Measurements from ENCODE around the gene INF2.
A peak's percentile ranks its signal among the peaks of the same experiment; 100 is the strongest.

INF2 gene

DNA sequence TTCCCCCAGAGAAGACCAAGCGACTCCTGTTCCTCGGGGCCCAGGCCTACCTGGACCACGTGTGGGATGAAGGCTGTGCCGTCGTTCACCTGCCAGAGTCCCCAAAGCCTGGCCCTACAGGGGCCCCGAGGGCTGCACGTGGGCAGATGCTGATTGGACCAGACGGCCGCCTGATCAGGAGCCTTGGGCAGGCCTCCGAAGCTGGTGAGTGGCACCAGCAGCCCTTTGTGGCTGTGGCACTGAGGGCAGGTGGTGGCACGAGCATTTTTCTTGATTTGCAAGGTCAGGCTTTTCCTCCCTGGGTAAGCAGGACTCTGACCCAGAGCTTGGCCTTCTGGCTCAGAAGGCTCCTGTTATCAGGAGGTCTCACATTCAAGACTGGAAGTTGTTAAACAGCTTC, 66.2 kb downstream of the INF2 start:
- Histone ChIP-seq H2BK15ac (ENCODE audit: low read depth, poor library complexity, severe bottlenecking) (no peak overlapping the region), H3K4ac (ENCODE audit: low read depth in 1 of 2, low read length in 2 of 2) (no peak overlapping the region), H2AK5ac (ENCODE audit: low read length, severe bottlenecking) (no peak overlapping the region), H3K36me3 (ENCODE audit: control insufficient read depth in 1 of 2, insufficient read depth in 2 of 2, low read depth in 1 of 2, low read length in 2 of 2) (peaks cover 52 to 57% of the 10 kb centered on the region in 2 experiments), H3K27me3 (ENCODE audit: control insufficient read depth in 1 of 2, insufficient read depth in 1 of 2, low read length in 2 of 2) (no peaks in the 10 kb centered on the region), H3K4me1 (ENCODE audit: control insufficient read depth, insufficient read depth, low read depth, low read length) (peaks cover 22% of the 10 kb centered on the region), H3K27ac (ENCODE audit: low read length, poor library complexity, severe bottlenecking) (no peak overlapping the region), H3K4me2 (ENCODE audit: low read length, poor library complexity, severe bottlenecking) (no peak overlapping the region), H2BK120ac (ENCODE audit: low read depth, low read length) (no peak overlapping the region), H3K9me3 (ENCODE audit: control insufficient read depth, low read length) (no peaks in the 10 kb centered on the region), H2AFZ (ENCODE audit: low read depth, low read length) (no peak overlapping the region), H2BK5ac (ENCODE audit: low read depth, low read length, poor library complexity, severe bottlenecking) (no peak overlapping the region), H4K91ac (ENCODE audit: low read length) (no peak overlapping the region), H2BK12ac (ENCODE audit: low read length in 2 of 2) (no peak overlapping the region), H3K79me1 (replicated peaks; ENCODE audit: low read length, poor library complexity, severe bottlenecking) (peaks cover 43% of the 10 kb centered on the region), H3K9ac (ENCODE audit: low read length) (peak overlapping the region; percentile 97), H4K8ac (ENCODE audit: low read length) (no peak overlapping the region), H3K4me3 (ENCODE audit: insufficient read depth in 1 of 2, low read depth in 1 of 2, low read length in 2 of 2) (no peak overlapping the region), H3K23ac (ENCODE audit: low read length in 2 of 2) (no peak overlapping the region), H3K14ac (ENCODE audit: low read length in 2 of 2) (no peak overlapping the region), H3K18ac (ENCODE audit: low read depth in 1 of 2, low read length in 2 of 2) (no peak overlapping the region)
- no peak for DNase-seq
- 96% methylated on average over 11 of the region's 11 CpGs for WGBS

- no peak for DNase-seq
- Histone ChIP-seq H3K14ac (ENCODE audit: low read length in 2 of 2) (no peak overlapping the region), H3K4ac (ENCODE audit: low read depth in 1 of 2, low read length in 2 of 2) (no peak overlapping the region), H3K27ac (ENCODE audit: low read length, poor library complexity, severe bottlenecking) (no peak overlapping the region), H3K9ac (ENCODE audit: low read length) (no peak overlapping the region), H3K4me1 (ENCODE audit: control insufficient read depth, insufficient read depth, low read depth, low read length) (peaks cover 26% of the 10 kb centered on the region), H3K27me3 (ENCODE audit: control insufficient read depth in 1 of 2, insufficient read depth in 1 of 2, low read length in 2 of 2) (no peaks in the 10 kb centered on the region), H2BK5ac (ENCODE audit: low read depth, low read length, poor library complexity, severe bottlenecking) (no peak overlapping the region), H3K18ac (ENCODE audit: low read depth in 1 of 2, low read length in 2 of 2) (no peak overlapping the region), H2BK15ac (ENCODE audit: low read depth, poor library complexity, severe bottlenecking) (no peak overlapping the region), H3K79me1 (replicated peaks; ENCODE audit: low read length, poor library complexity, severe bottlenecking) (peaks cover 51% of the 10 kb centered on the region), H2BK120ac (ENCODE audit: low read depth, low read length) (no peak overlapping the region), H4K8ac (ENCODE audit: low read length) (no peak overlapping the region), H3K36me3 (ENCODE audit: control insufficient read depth in 1 of 2, insufficient read depth in 2 of 2, low read depth in 1 of 2, low read length in 2 of 2) (peaks cover 61 to 66% of the 10 kb centered on the region in 2 experiments), H2AFZ (ENCODE audit: low read depth, low read length) (no peak overlapping the region), H4K91ac (ENCODE audit: low read length) (no peak overlapping the region), H2BK12ac (ENCODE audit: low read length in 2 of 2) (no peak overlapping the region), H3K9me3 (ENCODE audit: control insufficient read depth, low read length) (no peaks in the 10 kb centered on the region), H3K23ac (ENCODE audit: low read length in 2 of 2) (no peak overlapping the region), H3K4me3 (ENCODE audit: insufficient read depth in 1 of 2, low read depth in 1 of 2, low read length in 2 of 2) (no peak overlapping the region), H2AK5ac (ENCODE audit: low read length, severe bottlenecking) (no peak overlapping the region), H3K4me2 (ENCODE audit: low read length, poor library complexity, severe bottlenecking) (no peak overlapping the region)
- WGBS, result 95% methylated on average over 27 of the region's 27 CpGs
These were observed 67.2 kb downstream of the INF2 start for GRCh38 chr14:104756477-104757237.

DNA sequence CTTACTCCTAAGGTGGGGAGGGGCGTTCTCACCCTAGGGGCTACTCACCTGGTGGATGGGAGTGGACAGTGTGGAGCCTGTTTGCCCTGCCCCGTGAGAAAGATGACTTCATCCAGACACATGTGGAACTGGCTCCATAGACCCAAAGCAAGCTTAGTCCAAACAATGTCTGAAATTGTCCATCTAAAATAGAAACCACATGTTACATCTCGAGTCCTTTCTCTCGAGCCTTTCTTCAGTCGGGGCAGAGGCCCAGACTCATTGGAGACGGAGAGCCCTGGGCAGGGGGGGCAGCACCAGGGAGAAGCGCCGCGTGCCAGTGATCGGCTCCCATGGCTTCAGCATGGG, 67.8 kb downstream of the INF2 start:
- H3K9ac ChIP-seq (ENCODE audit: low read length), result no peak overlapping the region
- H4K91ac ChIP-seq (ENCODE audit: low read length), result no peak overlapping the region
- peaks cover 50% of the 10 kb centered on the region for H3K79me1 ChIP-seq (replicated peaks; ENCODE audit: low read length, poor library complexity, severe bottlenecking)
- H3K27me3 ChIP-seq (ENCODE audit: control insufficient read depth in 1 of 2, insufficient read depth in 1 of 2, low read length in 2 of 2), result no peaks in the 10 kb centered on the region
- no peak overlapping the region for H2AK5ac ChIP-seq (ENCODE audit: low read length, severe bottlenecking)
- H3K9me3 ChIP-seq (ENCODE audit: control insufficient read depth, low read length), result no peaks in the 10 kb centered on the region
- H3K4me2 ChIP-seq (ENCODE audit: low read length, poor library complexity, severe bottlenecking), result no peak overlapping the region
- H3K27ac ChIP-seq (ENCODE audit: low read length, poor library complexity, severe bottlenecking), result no peak overlapping the region
- no peak overlapping the region for H2BK15ac ChIP-seq (ENCODE audit: low read depth, poor library complexity, severe bottlenecking)
- H4K8ac ChIP-seq (ENCODE audit: low read length), result no peak overlapping the region
- no peak overlapping the region for H2AFZ ChIP-seq (ENCODE audit: low read depth, low read length)
- H2BK5ac ChIP-seq (ENCODE audit: low read depth, low read length, poor library complexity, severe bottlenecking), result no peak overlapping the region
- no peak for DNase-seq
- peaks cover 23% of the 10 kb centered on the region for H3K4me1 ChIP-seq (ENCODE audit: control insufficient read depth, insufficient read depth, low read depth, low read length)
- H2BK12ac ChIP-seq (ENCODE audit: low read length in 2 of 2), result no peak overlapping the region
- no peak overlapping the region for H3K18ac ChIP-seq (ENCODE audit: low read depth in 1 of 2, low read length in 2 of 2)
- no peak overlapping the region for H3K4me3 ChIP-seq (ENCODE audit: insufficient read depth in 1 of 2, low read depth in 1 of 2, low read length in 2 of 2)
- H3K36me3 ChIP-seq (ENCODE audit: control insufficient read depth in 1 of 2, insufficient read depth in 2 of 2, low read depth in 1 of 2, low read length in 2 of 2), result peaks cover 65 to 66% of the 10 kb centered on the region in 2 experiments
- no peak overlapping the region for H3K14ac ChIP-seq (ENCODE audit: low read length in 2 of 2)
- no peak overlapping the region for H2BK120ac ChIP-seq (ENCODE audit: low read depth, low read length)
- H3K23ac ChIP-seq (ENCODE audit: low read length in 2 of 2), result no peak overlapping the region
- 95% methylated on average over 10 of the region's 10 CpGs for WGBS
- H3K4ac ChIP-seq (ENCODE audit: low read depth in 1 of 2, low read length in 2 of 2), result no peak overlapping the region

GRCh38 chr14:104757681-104758392, 68.4 kb downstream of the INF2 start:
- H3K4me2 ChIP-seq (ENCODE audit: low read length, poor library complexity, severe bottlenecking), result no peak overlapping the region
- H3K23ac ChIP-seq (ENCODE audit: low read length in 2 of 2), result no peak overlapping the region
- no peak overlapping the region for H4K91ac ChIP-seq (ENCODE audit: low read length)
- H2AFZ ChIP-seq (ENCODE audit: low read depth, low read length), result no peak overlapping the region
- no peak for DNase-seq
- H3K36me3 ChIP-seq (ENCODE audit: control insufficient read depth in 1 of 2, insufficient read depth in 2 of 2, low read depth in 1 of 2, low read length in 2 of 2), result peaks cover 66 to 67% of the 10 kb centered on the region in 2 experiments
- H3K27ac ChIP-seq (ENCODE audit: low read length, poor library complexity, severe bottlenecking), result no peak overlapping the region
- H2BK120ac ChIP-seq (ENCODE audit: low read depth, low read length), result no peak overlapping the region
- H3K9ac ChIP-seq (ENCODE audit: low read length), result no peak overlapping the region
- no peak overlapping the region for H2BK15ac ChIP-seq (ENCODE audit: low read depth, poor library complexity, severe bottlenecking)
- no peaks in the 10 kb centered on the region for H3K9me3 ChIP-seq (ENCODE audit: control insufficient read depth, low read length)
- H3K79me1 ChIP-seq (replicated peaks; ENCODE audit: low read length, poor library complexity, severe bottlenecking), result peaks cover 50% of the 10 kb centered on the region
- no peaks in the 10 kb centered on the region for H3K27me3 ChIP-seq (ENCODE audit: control insufficient read depth in 1 of 2, insufficient read depth in 1 of 2, low read length in 2 of 2)
- no peak overlapping the region for H3K18ac ChIP-seq (ENCODE audit: low read depth in 1 of 2, low read length in 2 of 2)
- no peak overlapping the region for H2AK5ac ChIP-seq (ENCODE audit: low read length, severe bottlenecking)
- H3K4me1 ChIP-seq (ENCODE audit: control insufficient read depth, insufficient read depth, low read depth, low read length), result peaks cover 22% of the 10 kb centered on the region
- no peak overlapping the region for H3K14ac ChIP-seq (ENCODE audit: low read length in 2 of 2)
- no peak overlapping the region for H2BK5ac ChIP-seq (ENCODE audit: low read depth, low read length, poor library complexity, severe bottlenecking)
- H3K4ac ChIP-seq (ENCODE audit: low read depth in 1 of 2, low read length in 2 of 2), result no peak overlapping the region
- H3K4me3 ChIP-seq (ENCODE audit: insufficient read depth in 1 of 2, low read depth in 1 of 2, low read length in 2 of 2), result no peak overlapping the region
- no peak overlapping the region for H2BK12ac ChIP-seq (ENCODE audit: low read length in 2 of 2)
- 96% methylated on average over 19 of the region's 19 CpGs for WGBS
- H4K8ac ChIP-seq (ENCODE audit: low read length), result no peak overlapping the region

All from mesenchymal stem cell (in vitro differentiated cells and primary cell).